Left hindlimb (tissue), 1 donor: Measurements from ENCODE around the gene EXOC8.
A peak's percentile ranks its signal among the peaks of the same experiment; 100 is the strongest.

Experiments
- DNase-seq: peaks from one replicate; pipeline ENCODE4 v3.0.0-alpha.2; 2018

EXOC8 gene

GRCh38 chr1:231337472-231338269, at the start of gene EXOC8:
TSS of gene EXOC8 (minus strand) at chr1:231337852. CDS start at chr1:231337745, 107 bp downstream.
- DNase-seq = peak; percentile 98

GRCh38 chr1:231386466-231386865, 48.8 kb upstream of the EXOC8 start:
- DNase-seq = no peak

- no peak for DNase-seq
These were observed 47.7 kb upstream of the EXOC8 start for GRCh38 chr1:231385416-231385748.

- no peak for DNase-seq
These were observed 47.2 kb upstream of the EXOC8 start for GRCh38 chr1:231384696-231385415.

GRCh38 chr1:231383159-231383860, 45.7 kb upstream of the EXOC8 start:
- no peak for DNase-seq

- DNase-seq = no peak
These were observed 44.8 kb upstream of the EXOC8 start for GRCh38 chr1:231382426-231382825.

- no peak for DNase-seq
These were observed 44.1 kb upstream of the EXOC8 start for GRCh38 chr1:231381729-231382128.

GRCh38 chr1:231376875-231377549, 39.4 kb upstream of the EXOC8 start:
- no peak for DNase-seq

- DNase-seq = no peak
These were observed 38.4 kb upstream of the EXOC8 start for GRCh38 chr1:231376101-231376500.

GRCh38 chr1:231374394-231374793, 36.7 kb upstream of the EXOC8 start:
- no peak for DNase-seq

- DNase-seq = no peak
These were observed 34.8 kb upstream of the EXOC8 start for GRCh38 chr1:231372501-231372900.

GRCh38 chr1:231369282-231369681, 31.6 kb upstream of the EXOC8 start:
- DNase-seq = no peak

GRCh38 chr1:231364192-231364591, 26.5 kb upstream of the EXOC8 start:
- no peak for DNase-seq

- DNase-seq = no peak
These were observed 26.0 kb upstream of the EXOC8 start for GRCh38 chr1:231363624-231364023.

GRCh38 chr1:231362325-231362724, 24.7 kb upstream of the EXOC8 start:
- no peak for DNase-seq

- no peak for DNase-seq
These were observed 21.5 kb upstream of the EXOC8 start for GRCh38 chr1:231359113-231359512.

GRCh38 chr1:231357831-231358354, 20.2 kb upstream of the EXOC8 start:
- no peak for DNase-seq

GRCh38 chr1:231357187-231357772, 19.6 kb upstream of the EXOC8 start:
- DNase-seq = no peak

GRCh38 chr1:231355171-231355570, 17.5 kb upstream of the EXOC8 start:
- no peak for DNase-seq

- no peak for DNase-seq
These were observed 16.8 kb upstream of the EXOC8 start for GRCh38 chr1:231354330-231355020.

GRCh38 chr1:231353086-231353485, 15.4 kb upstream of the EXOC8 start:
- no peak for DNase-seq

GRCh38 chr1:231351816-231352215, 14.2 kb upstream of the EXOC8 start:
- DNase-seq = no peak
